ENCODE results near the gene UNK.
"Not testable (repeated sequence)": the region's sequence is repeated elsewhere in the genome, so short reads cannot be mapped to it uniquely, and the experiment has no call there.

UNK gene

DNA sequence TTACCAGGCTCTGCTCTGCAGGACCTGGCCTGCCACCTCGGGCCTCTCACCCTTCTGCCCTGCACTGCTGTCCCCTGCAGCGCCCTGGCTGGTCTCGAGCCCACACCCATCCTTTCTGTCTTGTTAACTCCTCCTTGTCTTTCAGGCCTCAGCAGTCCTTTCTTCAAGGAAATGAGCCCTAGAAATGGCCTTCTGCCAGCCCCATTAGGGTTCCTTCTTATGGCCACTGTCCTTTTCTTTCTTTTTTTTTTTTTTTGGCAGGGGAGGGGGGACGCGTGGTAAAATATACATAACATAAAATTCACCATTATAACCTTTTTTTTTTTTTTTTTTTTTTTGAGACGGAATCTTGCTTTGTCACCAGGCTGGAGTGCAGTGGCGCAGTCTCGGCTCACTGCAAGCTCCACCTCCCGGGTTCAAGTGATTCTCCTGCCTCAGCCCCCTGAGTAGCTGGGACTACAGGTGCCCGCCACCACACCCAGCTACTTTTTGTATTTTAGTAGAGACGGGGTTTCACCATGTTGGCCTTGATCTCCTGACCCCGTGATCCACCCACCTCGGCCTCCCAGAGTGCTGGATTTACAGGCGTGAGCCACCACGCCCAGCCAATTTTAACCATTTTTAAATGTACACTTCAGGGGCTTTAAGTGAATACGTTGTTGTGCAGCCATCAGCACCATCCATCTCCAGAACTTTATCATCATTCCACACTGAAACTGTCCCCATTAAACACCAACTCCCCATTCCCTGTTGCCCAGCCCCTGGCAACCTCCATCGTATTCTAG, 81.0 kb downstream of the UNK start:
- not testable (repeated sequence) for DNase-seq (ENCODE audit: insufficient read length, low spot score); FAIRE-seq

DNA sequence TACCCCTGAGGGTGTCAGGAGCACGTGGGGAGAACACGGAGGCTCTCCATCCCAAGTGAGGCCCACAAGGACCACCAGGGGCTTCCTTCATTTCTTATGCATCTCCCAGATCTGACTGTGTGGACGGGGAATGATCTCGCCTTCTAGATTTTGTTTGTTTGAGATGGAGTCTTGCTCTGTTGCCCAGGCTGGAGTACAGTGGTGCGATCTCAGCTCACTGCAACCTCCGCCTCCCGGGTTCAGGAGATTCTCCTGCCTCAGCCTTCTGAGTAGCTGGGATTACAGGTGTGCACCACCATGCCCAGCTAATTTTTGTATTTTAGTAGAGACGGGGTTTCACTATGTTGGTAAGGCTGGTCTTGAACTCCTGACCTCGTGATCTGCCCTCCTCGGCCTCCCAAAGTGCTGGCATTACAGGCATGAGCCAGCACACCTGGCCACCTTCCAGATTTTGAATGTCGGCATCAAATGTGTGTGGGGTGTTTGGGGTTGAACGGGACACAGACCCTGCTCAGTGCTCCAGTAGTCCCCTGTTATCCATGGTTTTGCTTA, 84.2 kb downstream of the UNK start:
- not testable (repeated sequence) for FAIRE-seq; DNase-seq (ENCODE audit: insufficient read length, low spot score)

DNA sequence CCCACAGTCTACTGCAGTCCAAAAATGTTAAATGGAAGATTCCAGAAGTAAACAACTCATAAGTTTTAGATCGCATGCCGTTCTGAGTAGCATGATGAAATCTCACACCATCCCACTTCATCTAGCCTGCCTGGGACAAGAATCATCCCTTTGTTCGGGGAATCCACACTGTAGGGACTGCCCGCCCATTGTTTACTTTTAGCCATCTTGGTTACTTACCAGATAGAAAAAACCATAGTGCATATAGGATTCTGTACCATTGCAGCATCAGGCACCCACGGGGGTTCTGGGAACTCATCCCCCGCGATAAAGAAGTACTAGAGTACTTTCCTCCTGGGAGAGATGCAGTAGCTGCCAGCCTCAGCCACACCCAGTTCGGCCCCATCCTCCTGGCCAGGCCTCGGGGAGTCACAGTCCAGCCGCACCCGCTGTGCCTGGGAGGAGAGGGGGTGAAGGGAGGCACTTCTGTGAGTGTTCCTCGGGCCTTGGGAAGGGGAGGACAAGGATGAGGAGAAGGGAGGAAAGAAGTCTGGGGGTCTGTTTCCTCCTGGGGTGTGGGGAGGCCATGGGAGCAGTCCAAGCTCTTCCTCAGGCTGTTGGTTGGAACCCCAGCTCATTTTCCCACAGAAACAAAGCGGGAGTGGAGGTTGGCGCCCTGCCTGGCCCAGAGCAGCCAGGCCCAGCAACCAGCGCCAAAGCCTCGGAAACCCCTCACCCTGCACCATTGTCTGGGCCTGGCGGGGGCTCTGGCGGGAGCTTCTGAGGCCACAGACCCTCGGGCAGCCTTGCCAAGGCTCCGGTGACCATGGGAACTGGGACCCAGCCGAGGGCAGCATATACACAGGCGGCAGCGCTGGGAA, 84.9 kb downstream of the UNK start:
- FAIRE-seq, result no peak
- DNase-seq (ENCODE audit: insufficient read length, low spot score), result no peak

DNA sequence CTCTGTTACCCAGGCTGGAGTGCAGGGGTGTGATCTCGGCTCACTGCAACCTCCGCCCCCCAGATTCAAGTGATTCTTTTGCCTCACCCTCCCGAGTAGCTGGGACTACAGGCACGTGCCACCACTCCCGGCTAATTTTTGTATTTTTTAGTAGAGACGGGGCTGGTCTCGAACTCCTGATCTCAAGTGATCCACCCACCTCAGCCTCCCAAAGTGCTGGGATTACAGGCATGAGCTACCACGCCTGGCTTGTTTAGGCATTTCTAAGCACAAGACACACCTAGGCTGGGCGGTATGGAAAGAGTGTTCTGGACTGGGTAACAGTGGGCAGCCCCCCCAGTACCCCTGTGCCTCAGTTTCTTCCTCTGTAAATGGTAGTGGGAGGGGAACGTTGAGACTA, 85.6 kb downstream of the UNK start:
- FAIRE-seq, result not testable (repeated sequence)

DNA sequence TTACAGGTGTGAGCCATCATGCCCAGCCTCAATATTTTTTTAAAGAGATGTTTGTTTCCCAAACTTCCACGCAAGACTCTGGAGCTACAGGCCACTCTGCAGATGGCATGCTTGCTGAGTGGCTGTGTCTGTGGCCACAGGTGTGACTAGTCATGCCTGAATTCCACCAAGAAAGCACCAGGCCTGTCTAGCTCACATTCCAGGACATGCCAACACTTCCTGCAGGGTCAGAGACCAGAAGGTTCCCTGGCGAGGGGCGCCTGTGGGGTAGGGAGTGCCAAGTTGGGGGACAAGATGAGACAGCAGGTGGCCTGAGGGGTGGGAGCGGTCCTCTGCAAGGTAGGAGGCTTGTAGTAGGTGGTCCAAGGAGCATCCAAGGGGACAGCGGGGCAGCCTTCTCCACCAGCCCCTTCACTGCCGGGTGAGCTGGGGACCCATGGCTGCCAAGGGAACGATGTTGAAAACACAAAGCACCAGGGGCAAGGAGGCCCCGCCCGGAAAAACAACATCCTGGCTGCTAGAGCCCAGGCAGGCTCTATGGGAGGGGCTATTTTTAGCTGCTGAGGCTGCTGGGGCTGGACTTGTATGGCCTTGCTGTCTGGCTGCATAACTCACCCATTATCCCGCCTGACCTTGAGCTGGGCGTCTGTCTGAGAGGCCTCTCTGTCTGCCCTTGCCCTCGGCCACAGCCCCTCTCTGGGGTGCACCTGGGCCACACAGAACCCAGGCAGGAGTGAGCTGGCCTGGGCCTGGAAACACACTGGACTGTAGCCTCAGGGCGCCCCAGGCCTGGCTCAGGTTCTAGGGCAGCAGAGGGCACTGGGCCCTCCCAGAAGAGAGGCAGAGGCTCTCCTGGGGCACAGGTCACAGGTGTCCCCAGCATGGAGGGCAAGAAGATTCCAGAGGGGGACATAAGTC, 88.1 kb downstream of the UNK start:
- FAIRE-seq (no peak), DNase-seq (ENCODE audit: insufficient read length, low spot score) (peak; percentile 64)

More for the DNA sequence above, 85.6 kb downstream of the UNK start:
- not testable (repeated sequence) for DNase-seq (ENCODE audit: insufficient read length, low spot score)

DNA sequence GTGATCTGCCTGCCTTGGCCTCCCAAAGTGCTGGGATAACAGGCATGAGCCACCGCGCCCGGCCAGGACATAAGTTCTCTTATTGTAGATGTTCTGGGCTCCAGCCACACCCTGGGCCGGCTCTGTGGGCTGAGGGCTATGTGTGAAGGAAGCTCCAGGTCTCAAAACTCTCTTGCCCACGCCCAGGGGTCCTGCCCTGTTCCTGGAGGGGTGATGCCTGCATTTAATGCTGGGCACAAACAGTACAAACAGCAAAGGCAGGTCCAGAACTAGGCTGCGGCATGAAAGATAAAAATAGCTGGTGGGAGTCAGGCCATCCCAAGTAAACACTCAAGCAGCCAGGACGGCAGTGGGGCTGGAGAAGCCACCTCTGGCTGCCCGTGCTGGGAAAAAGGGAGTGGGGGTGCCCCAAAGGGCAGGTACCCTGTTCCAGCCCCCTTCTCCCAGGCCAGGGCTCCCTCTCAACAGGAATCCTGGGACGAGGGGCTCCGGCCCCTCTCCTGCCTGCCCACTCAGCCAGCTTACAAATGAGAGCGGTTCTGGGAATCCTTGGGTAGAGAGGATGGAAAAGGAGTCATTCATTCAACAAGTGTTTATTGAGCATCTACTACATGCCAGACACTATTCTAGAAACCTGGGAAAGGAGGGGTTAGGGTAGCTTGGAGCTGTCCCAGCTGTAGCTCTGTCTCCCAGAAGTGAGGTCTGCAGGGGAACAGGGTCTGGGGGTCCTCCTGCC, 89.1 kb downstream of the UNK start:
- DNase-seq (ENCODE audit: insufficient read length, low spot score) (no peak), FAIRE-seq (no peak)

DNA sequence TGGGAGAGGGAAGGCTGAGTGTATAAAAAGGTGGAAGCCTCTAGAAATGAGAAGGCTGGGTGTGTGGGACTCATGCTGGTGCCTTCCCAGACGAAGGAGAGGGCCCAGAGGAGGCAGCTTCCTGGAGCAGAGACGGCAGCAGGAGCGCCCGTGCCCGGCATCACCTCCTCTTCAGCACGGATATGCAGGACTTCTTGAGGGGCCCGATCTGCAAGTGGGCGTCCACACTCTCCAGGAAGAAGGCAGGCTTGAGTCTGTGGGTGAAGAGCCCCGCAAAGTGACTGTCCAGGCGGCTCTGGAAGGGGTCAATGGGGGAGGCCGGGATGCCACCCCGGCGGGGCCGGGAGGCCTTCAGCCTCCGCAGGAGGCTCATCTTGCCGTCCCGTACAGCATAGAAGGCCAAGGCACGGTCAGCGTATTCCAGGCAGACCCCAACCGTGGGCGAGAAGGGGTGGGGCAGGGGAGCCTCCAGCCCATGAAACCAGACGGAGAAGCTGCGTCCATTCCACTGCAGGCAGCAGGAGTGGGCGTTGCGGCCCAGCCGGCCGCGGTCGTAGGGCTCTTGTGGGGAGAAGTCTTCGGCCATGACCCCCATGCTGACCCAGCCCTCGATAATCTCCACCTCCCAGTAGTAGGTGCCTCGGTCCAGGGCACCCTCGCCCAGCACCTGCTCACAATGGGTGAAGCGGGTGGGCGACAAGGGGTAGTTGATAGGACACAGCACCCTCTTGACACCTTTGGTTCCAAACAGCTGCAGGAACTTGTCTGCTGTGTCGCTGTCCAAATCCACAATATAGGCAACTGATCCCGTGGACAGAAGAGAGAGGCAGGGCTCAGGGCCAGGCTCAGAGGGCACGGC, 89.9 kb downstream of the UNK start:
- FAIRE-seq (no peak), DNase-seq (ENCODE audit: insufficient read length, low spot score) (no peak)

All from HTR-8/SVneo (cell line).